HL-60 (cell line): ENCODE measurements around the gene RGS8.

ENCODE experiments used
- DNase-seq, 2 experiments: peaks; one replicate each; pipeline ENCODE4 v3.0.0-alpha.2; 2010 to 2020; ENCODE audit warnings: low read depth in 1 of 2, low spot score in 1 of 2
- H3K27ac ChIP-seq: fragments of 250-450 bp; sonication (Bioruptor Pico); replicated peaks from 2 replicates; pipeline ENCODE4 v1.5.1; 2020; ENCODE audit warnings: mild to moderate bottlenecking, moderate library complexity
- H3K27me3 ChIP-seq: fragments of 250-450 bp; sonication (Bioruptor Pico); 2 replicates; pipeline ENCODE4 v1.5.1; 2021; ENCODE audit warnings: mild to moderate bottlenecking, moderate library complexity; ENCODE audit not compliant: insufficient read depth, poor library complexity, severe bottlenecking
- H3K4me3 ChIP-seq: replicated peaks from 2 replicates; pipeline ENCODE4 v1.5.1; 2011; ENCODE audit warnings: mild to moderate bottlenecking, control low read depth, low read length; ENCODE audit not compliant: insufficient read depth
- GABPA ChIP-seq: IDR thresholded peaks from 2 replicates; pipeline ENCODE4 v1.6.1; 2012; ENCODE audit warnings: low read depth
- POLR2AphosphoS5 ChIP-seq: IDR thresholded peaks from 2 replicates; pipeline ENCODE4 v1.6.1; 2012; ENCODE audit warnings: low read depth
- SPI1 ChIP-seq: IDR thresholded peaks from 2 replicates; pipeline ENCODE4 v1.6.1; 2012; ENCODE audit warnings: low read depth, mild to moderate bottlenecking, borderline replicate concordance
- TF ChIP-seq, protein P1 (sequence below): IDR thresholded peaks from one replicate; pipeline ENCODE4 v1.5.1; 2011; ENCODE audit warnings: low read length, control low read depth, inconsistent platforms; ENCODE audit not compliant: insufficient read depth
- TF ChIP-seq, protein P2 (sequence below): IDR thresholded peaks from 2 replicates; pipeline ENCODE4 v1.6.1; 2012; ENCODE audit warnings: low read depth; ENCODE audit not compliant: insufficient replicate concordance

Gene RGS8

DNA sequence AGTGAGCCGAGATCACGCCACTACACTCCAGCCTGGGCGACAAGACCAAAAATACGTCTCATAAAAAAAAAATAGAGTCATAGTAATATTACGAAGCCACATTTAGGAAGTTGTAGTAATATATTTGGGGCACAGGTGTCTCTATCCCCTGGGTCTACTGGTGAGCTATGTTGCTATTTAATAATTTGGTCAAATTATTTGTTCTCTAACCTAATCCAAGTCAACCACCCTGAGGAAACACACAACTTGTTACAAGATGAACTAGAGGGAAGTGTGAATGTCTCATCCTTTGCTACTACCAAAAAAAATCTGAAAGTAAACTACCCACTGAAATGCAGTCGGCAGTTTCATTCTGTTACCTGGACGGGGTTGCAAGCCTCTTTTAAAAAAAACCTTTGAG, 35.3 kb downstream of the RGS8 start:
- H3K4me3 ChIP-seq, result no peak overlapping the region
- no peak overlapping the region for H3K27ac ChIP-seq
- no peaks in the 10 kb centered on the region for H3K27me3 ChIP-seq
- TF ChIP-seq POLR2AphosphoS5 (no peak), GABPA (no peak), SPI1 (no peak)
- TF ChIP-seq, protein P1, sequence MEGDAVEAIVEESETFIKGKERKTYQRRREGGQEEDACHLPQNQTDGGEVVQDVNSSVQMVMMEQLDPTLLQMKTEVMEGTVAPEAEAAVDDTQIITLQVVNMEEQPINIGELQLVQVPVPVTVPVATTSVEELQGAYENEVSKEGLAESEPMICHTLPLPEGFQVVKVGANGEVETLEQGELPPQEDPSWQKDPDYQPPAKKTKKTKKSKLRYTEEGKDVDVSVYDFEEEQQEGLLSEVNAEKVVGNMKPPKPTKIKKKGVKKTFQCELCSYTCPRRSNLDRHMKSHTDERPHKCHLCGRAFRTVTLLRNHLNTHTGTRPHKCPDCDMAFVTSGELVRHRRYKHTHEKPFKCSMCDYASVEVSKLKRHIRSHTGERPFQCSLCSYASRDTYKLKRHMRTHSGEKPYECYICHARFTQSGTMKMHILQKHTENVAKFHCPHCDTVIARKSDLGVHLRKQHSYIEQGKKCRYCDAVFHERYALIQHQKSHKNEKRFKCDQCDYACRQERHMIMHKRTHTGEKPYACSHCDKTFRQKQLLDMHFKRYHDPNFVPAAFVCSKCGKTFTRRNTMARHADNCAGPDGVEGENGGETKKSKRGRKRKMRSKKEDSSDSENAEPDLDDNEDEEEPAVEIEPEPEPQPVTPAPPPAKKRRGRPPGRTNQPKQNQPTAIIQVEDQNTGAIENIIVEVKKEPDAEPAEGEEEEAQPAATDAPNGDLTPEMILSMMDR, result no peak
- TF ChIP-seq, protein P2, sequence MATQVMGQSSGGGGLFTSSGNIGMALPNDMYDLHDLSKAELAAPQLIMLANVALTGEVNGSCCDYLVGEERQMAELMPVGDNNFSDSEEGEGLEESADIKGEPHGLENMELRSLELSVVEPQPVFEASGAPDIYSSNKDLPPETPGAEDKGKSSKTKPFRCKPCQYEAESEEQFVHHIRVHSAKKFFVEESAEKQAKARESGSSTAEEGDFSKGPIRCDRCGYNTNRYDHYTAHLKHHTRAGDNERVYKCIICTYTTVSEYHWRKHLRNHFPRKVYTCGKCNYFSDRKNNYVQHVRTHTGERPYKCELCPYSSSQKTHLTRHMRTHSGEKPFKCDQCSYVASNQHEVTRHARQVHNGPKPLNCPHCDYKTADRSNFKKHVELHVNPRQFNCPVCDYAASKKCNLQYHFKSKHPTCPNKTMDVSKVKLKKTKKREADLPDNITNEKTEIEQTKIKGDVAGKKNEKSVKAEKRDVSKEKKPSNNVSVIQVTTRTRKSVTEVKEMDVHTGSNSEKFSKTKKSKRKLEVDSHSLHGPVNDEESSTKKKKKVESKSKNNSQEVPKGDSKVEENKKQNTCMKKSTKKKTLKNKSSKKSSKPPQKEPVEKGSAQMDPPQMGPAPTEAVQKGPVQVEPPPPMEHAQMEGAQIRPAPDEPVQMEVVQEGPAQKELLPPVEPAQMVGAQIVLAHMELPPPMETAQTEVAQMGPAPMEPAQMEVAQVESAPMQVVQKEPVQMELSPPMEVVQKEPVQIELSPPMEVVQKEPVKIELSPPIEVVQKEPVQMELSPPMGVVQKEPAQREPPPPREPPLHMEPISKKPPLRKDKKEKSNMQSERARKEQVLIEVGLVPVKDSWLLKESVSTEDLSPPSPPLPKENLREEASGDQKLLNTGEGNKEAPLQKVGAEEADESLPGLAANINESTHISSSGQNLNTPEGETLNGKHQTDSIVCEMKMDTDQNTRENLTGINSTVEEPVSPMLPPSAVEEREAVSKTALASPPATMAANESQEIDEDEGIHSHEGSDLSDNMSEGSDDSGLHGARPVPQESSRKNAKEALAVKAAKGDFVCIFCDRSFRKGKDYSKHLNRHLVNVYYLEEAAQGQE, result no peak
- DNase-seq, result no peak

DNA sequence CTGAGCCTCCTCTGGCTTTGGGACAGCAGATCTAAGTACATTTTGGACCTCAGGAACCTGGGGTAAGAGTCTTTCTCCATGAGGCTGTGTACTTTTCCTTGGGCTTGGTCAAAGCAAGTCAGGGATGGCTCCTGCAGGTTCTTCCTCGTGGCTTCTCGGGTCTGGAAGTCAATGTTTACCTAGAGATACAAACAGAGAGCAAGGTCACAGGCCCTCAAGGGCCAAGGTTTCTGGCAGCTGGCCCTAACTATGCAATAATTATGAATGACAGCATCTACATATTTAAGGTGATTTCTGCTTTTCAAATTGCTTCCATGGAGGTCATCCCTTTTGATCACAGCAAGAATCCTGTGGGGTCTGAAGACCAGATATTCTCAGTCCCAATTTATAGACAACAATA, 37.6 kb downstream of the RGS8 start:
- no peak for DNase-seq
- TF ChIP-seq GABPA, result no peak
- TF ChIP-seq, protein P1, result no peak
- no peaks in the 10 kb centered on the region for H3K27me3 ChIP-seq
- H3K4me3 ChIP-seq, result no peak overlapping the region
- no peak overlapping the region for H3K27ac ChIP-seq

DNA sequence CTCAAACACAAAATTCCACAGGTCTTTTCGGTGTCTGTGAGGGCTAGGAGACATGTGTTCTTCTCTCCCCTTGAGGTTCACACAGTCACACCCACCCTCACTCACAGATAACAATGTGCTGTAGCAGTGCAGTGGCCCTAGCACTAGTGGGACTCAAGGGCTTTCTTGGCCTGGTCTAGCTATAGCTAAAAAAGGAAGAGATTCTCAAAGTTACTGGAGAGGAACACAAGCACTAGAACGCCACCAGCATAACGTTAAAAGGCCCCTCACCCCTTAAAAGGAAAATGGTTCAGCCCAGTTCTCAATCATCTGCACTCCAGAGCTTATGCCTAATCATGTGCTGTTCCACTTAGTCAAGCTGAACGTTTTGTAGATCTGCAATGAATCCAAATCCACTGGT, 39.5 kb downstream of the RGS8 start:
- no peak overlapping the region for H3K4me3 ChIP-seq
- DNase-seq, result no peak
- TF ChIP-seq, protein P2, result no peak
- TF ChIP-seq SPI1, result no peak
- no peak for TF ChIP-seq GABPA
- TF ChIP-seq, protein P1, result no peak
- TF ChIP-seq POLR2AphosphoS5, result no peak
- H3K27ac ChIP-seq, result no peak overlapping the region
- no peaks in the 10 kb centered on the region for H3K27me3 ChIP-seq

DNA sequence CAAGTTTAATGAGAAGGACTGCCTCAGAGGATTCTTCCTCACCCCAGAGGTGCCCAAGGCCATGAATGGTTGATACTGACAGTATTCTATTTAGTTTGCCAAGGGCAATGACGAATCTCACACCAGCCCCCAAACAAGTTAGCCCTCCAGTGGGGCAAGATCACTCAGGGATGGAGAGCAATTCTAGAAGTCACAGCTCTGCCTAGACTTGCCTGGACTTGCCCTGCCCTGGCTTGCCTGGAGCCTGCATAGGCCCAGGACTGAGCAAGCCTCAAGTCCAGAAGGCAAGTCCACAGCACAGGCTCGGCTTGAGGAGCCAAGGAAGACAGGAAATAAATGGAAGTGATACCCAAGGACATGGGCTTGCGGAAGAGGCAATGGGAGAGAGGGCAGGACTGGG, 40.7 kb downstream of the RGS8 start:
- no peak overlapping the region for H3K27ac ChIP-seq
- no peak for DNase-seq

More for the DNA sequence above, 40.7 kb downstream of the RGS8 start:
- TF ChIP-seq, protein P1, result no peak
- no peak for TF ChIP-seq GABPA
- Histone ChIP-seq H3K27me3 (no peaks in the 10 kb centered on the region), H3K4me3 (no peak overlapping the region)
